ENCODE results near the gene CDC123. TPM values are rescaled to one million over a fixed set of nuclear protein-coding genes. Genes with fewer than 3 reads are reported as not detected.
"Not testable (repeated sequence)": the region's sequence is repeated elsewhere in the genome, so short reads cannot be mapped to it uniquely, and the experiment has no call there.

Gene CDC123
- total and polyA plus RNA-seq, 8 donors, result 12.2 to 26.5 (median 21.1) TPM

GRCh38 chr10:12264204-12264940 is 68.4 kb downstream of the CDC123 start:
- Histone ChIP-seq H3K9me3 (no peaks in the 10 kb centered on the region), H3K4me1 (peaks cover 5 to 20% (median 9%) of the 10 kb centered on the region in 3 donors), H3K27me3 (no peaks in the 10 kb centered on the region), H3K4me3 (peak overlapping the region in 2 of 4 donors; percentile 23 to 25), H3K27ac (peak overlapping the region in 2 of 4 donors; percentile 12 to 68), H3K36me3 (no peaks in the 10 kb centered on the region)
- TF ChIP-seq CTCF (IDR thresholded peaks at IDR 0.05), result peak; percentile 27 to 75 (median 64)
- ATAC-seq (peak; percentile 74 to 90 (median 83)), DNase-seq (peak; percentile 71 to 92 (median 80)), FAIRE-seq (no peak)
- intact Hi-C loops (cut with DNase I), result loop anchor here in 2 of 3 donors (10.0 kb wide), 3 partner anchors 220 to 450 kb away; no protein-coding TSS in a partner anchor
- 24 to 25% methylated on average over 31 of the region's 31 CpGs for WGBS, 2 donors

- intact Hi-C loops (cut with DNase I), result loop anchor here in 2 of 3 donors (5.0 to 10.0 kb wide), 4 partner anchors 78 to 446 kb away; partner anchors contain the start of gene CAMK1D (in 1 of the 2)
- ATAC-seq (no peak), DNase-seq (no peak), FAIRE-seq (no peak)
- no peak for TF ChIP-seq CTCF (IDR thresholded peaks at IDR 0.05)
- no peak overlapping the region for H3K4me3 ChIP-seq
- H3K27me3 ChIP-seq, result no peaks in the 10 kb centered on the region
- H3K4me1 ChIP-seq, result peaks cover 5 to 24% (median 9%) of the 10 kb centered on the region in 3 donors
- no peaks in the 10 kb centered on the region for H3K36me3 ChIP-seq
- no peaks in the 10 kb centered on the region for H3K9me3 ChIP-seq
- 87 to 92% methylated on average over 2 of the region's 2 CpGs for WGBS, 2 donors
- H3K27ac ChIP-seq, result no peak overlapping the region
These were observed 73.1 kb downstream of the CDC123 start for GRCh38 chr10:12269056-12269455.

- FAIRE-seq, result no peak
These were observed 75.2 kb downstream of the CDC123 start for GRCh38 chr10:12271210-12271540.

GRCh38 chr10:12277862-12278261 is 81.9 kb downstream of the CDC123 start:
- H3K9me3 ChIP-seq; ATAC-seq; H3K4me1 ChIP-seq; intact Hi-C loops (cut with DNase I); FAIRE-seq; H3K27ac ChIP-seq; DNase-seq; H3K27me3 ChIP-seq; H3K36me3 ChIP-seq; H3K4me3 ChIP-seq: not testable (repeated sequence)
- WGBS, 2 donors, result 94 to 95% methylated on average over 7 of the region's 7 CpGs

More at GRCh38 chr10:12271210-12271540, 75.2 kb downstream of the CDC123 start:
- no peak for ATAC-seq
- Histone ChIP-seq H3K9me3 (no peaks in the 10 kb centered on the region), H3K27me3 (no peaks in the 10 kb centered on the region), H3K27ac (peak overlapping the region in 1 of 4 donors; percentile 1), H3K4me1 (peaks cover 0 to 9% (median 0%) of the 10 kb centered on the region in 3 donors), H3K36me3 (no peaks in the 10 kb centered on the region), H3K4me3 (no peak overlapping the region)
- intact Hi-C loops (cut with DNase I), result no loop called here
- whole genome bisulfite sequencing, 2 donors, result 53 to 65% methylated on average over 8 of the region's 8 CpGs
- DNase-seq, result no peak
- TF ChIP-seq CTCF (IDR thresholded peaks at IDR 0.05), result no peak

- no peak overlapping the region for H3K27ac ChIP-seq
- 93 to 95% methylated on average over 10 to 11 of the region's 11 CpGs for WGBS, 2 donors
- no peaks in the 10 kb centered on the region for H3K4me1 ChIP-seq
- TF ChIP-seq CTCF (IDR thresholded peaks at IDR 0.05), result no peak
- intact Hi-C loops (cut with DNase I), result no loop called here
- H3K27me3 ChIP-seq, result no peaks in the 10 kb centered on the region
- no peak for FAIRE-seq
- H3K9me3 ChIP-seq, result no peaks in the 10 kb centered on the region
- ATAC-seq, result peak in 1 of 4 donors; percentile 21
- no peak for DNase-seq
- no peaks in the 10 kb centered on the region for H3K36me3 ChIP-seq
- H3K4me3 ChIP-seq, result no peak overlapping the region
These were observed 83.3 kb downstream of the CDC123 start for GRCh38 chr10:12279281-12279680.
